ENCODE results near the gene HTR1D. TPM values are rescaled to one million over a fixed set of nuclear protein-coding genes. Genes with fewer than 3 reads are reported as not detected.

The HTR1D gene
- total RNA-seq, 1 experiment from 2014 or later = 3.1 TPM

DNA sequence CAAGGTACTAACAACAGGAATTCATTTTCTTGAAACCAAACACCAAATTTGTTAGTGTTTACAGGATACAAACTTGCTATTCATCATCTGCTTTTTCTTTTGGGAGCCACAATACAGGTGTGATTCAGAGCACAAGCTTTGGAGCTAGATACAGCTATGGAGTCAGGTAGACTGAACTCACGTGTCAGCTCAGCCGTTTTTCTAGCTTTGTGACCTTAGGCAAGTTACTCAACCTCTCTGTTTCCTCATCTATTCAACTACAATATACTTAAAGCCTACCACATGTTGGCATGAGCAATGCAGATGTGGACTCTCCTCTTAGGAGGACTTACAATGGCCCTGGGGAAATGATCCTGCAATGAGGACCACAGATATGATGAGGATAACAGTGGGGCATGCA is 6.3 kb downstream of the HTR1D start:
- no peak overlapping the region for H2BK15ac ChIP-seq (ENCODE audit: low read depth, low read length)
- no CpG with 5 or more reads among the region's 2 CpGs for WGBS (ENCODE audit: extremely low coverage, insufficient read length, low lambda C conversion rate)
- H4K20me1 ChIP-seq (ENCODE audit: control insufficient read depth, insufficient read depth, insufficient read length) = no peaks in the 10 kb centered on the region
- H2BK5ac ChIP-seq (ENCODE audit: insufficient read length, low read length) = no peak overlapping the region
- Mint-ChIP-seq H3K4me3 (no peak overlapping the region), H3K9me3 (no peaks in the 10 kb centered on the region), H3K36me3 (ENCODE audit: insufficient read depth in 1 of 3, low read depth in 3 of 3) (no peaks in the 10 kb centered on the region), H3K27ac (no peak overlapping the region), H3K4me1 (peaks cover 1 to 25% of the 10 kb centered on the region in 2 experiments), H3K27me3 (ENCODE audit: low read depth) (peaks cover 4% of the 10 kb centered on the region; the same call in 1 of the 2 replicates)
- no peak overlapping the region for H3K56ac ChIP-seq (ENCODE audit: insufficient read length, low read depth, low read length)
- H3K79me1 ChIP-seq (ENCODE audit: insufficient read depth, low read depth, low read length, poor library complexity, severe bottlenecking) = no peaks in the 10 kb centered on the region
- no peak overlapping the region for H3K23ac ChIP-seq (ENCODE audit: insufficient read length, low read depth, low read length)
- H2BK20ac ChIP-seq (ENCODE audit: low read depth, low read length, poor library complexity, severe bottlenecking) = no peak overlapping the region
- no peak overlapping the region for H2AK5ac ChIP-seq (ENCODE audit: insufficient read length, low read length)
- H4K91ac ChIP-seq (ENCODE audit: insufficient read length, low read depth, low read length) = no peak overlapping the region
- no peak overlapping the region for H2BK12ac ChIP-seq (ENCODE audit: insufficient read length, low read depth, low read length)
- no peak overlapping the region for H3K27ac ChIP-seq (ENCODE audit: insufficient read length, low read depth, low read length)
- no peaks in the 10 kb centered on the region for H3K79me2 ChIP-seq (ENCODE audit: insufficient read depth, low read length)
- H3K9ac ChIP-seq (ENCODE audit: extremely low read depth, insufficient read length, low read length) = no peak overlapping the region
- TF ChIP-seq, protein P1, sequence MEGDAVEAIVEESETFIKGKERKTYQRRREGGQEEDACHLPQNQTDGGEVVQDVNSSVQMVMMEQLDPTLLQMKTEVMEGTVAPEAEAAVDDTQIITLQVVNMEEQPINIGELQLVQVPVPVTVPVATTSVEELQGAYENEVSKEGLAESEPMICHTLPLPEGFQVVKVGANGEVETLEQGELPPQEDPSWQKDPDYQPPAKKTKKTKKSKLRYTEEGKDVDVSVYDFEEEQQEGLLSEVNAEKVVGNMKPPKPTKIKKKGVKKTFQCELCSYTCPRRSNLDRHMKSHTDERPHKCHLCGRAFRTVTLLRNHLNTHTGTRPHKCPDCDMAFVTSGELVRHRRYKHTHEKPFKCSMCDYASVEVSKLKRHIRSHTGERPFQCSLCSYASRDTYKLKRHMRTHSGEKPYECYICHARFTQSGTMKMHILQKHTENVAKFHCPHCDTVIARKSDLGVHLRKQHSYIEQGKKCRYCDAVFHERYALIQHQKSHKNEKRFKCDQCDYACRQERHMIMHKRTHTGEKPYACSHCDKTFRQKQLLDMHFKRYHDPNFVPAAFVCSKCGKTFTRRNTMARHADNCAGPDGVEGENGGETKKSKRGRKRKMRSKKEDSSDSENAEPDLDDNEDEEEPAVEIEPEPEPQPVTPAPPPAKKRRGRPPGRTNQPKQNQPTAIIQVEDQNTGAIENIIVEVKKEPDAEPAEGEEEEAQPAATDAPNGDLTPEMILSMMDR (conservative IDR thresholded peaks at IDR 0.05) = no peak
- H3K14ac ChIP-seq (ENCODE audit: insufficient read depth, low read length) = no peak overlapping the region
- H4K8ac ChIP-seq (replicated peaks; ENCODE audit: insufficient read length, low read depth, low read length) = no peak overlapping the region
- H2BK120ac ChIP-seq (ENCODE audit: low read depth, low read length, poor library complexity, severe bottlenecking) = no peak overlapping the region
- H3T11ph ChIP-seq (ENCODE audit: low read length) = no peak overlapping the region
- no peaks in the 10 kb centered on the region for H3K9me3 ChIP-seq (ENCODE audit: control insufficient read depth, low read depth, low read length)
- no peak overlapping the region for H4K5ac ChIP-seq (ENCODE audit: insufficient read length, low read depth, low read length)
- no peaks in the 10 kb centered on the region for H3K23me2 ChIP-seq (ENCODE audit: insufficient read length, low read depth, low read length, poor library complexity, severe bottlenecking)
- no peaks in the 10 kb centered on the region for H3K4me1 ChIP-seq (ENCODE audit: insufficient read depth, low read length)
- H3K18ac ChIP-seq (ENCODE audit: insufficient read length, low read depth, low read length) = no peak overlapping the region
- no peak for DNase-seq
- no peaks in the 10 kb centered on the region for H3K27me3 ChIP-seq (ENCODE audit: insufficient read depth, low read length)
- no peak overlapping the region for H3K4ac ChIP-seq (ENCODE audit: low read depth, low read length)
- no peak overlapping the region for H3K4me2 ChIP-seq (ENCODE audit: insufficient read depth, insufficient read length, low read length)
- H2AFZ ChIP-seq (ENCODE audit: low read length) = no peak overlapping the region

All from H9 (cell line).